ENCODE results near the gene ZMYND8. TPM values are rescaled to one million over a fixed set of nuclear protein-coding genes. Genes with fewer than 3 reads are reported as not detected.

The ZMYND8 gene
- polyA plus RNA-seq, 4 donors: 33.5 to 45.7 (median 42.6) TPM

Other genes with a start within 250 kb of the ZMYND8 start
- 10 to 100 TPM; 30.8 to 41.2 (median 37.5) TPM for gene NCOA3, start 145.2 kb upstream of the ZMYND8 start, polyA plus RNA-seq (ENCODE audit: insufficient read length in 4 of 4)